GM19193 (cell line): Measurements from ENCODE around the gene CEP170B.

ENCODE experiments used
- POLR2A ChIP-seq: IDR thresholded peaks from 4 replicates; pipeline ENCODE4 v1.6.1; 2011; ENCODE audit not compliant: insufficient read depth, insufficient read length; ENCODE audit errors: extremely low read depth

CEP170B gene

DNA sequence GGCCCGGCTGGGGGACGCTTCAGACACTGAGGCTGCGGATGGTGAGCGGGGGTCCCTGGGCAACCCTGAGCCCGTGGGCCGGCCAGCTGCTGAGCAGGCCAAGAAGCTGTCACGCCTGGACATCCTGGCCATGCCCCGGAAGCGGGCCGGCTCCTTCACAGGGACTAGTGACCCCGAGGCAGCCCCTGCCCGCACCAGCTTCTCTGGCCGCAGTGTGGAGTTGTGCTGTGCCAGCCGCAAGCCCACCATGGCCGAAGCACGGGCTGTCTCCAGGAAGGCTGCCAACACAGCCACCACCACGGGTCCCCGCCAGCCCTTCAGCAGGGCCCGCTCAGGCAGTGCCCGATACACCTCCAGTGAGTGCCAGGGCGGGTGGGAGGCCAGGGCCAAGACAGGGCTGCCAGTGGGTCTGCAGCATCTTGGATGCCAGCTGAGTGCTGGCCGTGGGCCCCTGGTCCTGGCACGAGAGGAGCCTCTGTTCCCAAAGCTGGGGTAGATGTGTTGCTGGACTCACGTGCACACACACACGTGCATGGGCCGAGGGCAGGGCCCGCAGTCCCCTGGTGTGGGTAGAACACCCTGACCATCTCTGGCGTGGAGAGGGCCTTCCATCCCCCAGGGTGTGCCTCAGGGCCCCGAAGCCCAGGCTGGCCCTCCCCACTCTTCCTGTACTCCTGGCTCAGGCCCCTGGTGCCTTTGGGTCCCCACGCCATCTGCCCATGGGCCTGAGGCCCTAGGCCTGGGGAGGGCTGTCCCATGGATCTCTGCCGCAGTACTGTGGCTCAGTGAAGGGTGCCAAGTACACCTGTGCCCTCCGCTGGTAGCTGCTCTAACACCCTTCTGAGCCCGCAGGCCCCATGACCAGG, 22.8 kb downstream of the CEP170B start:
- TF ChIP-seq POLR2A: no peak

DNA sequence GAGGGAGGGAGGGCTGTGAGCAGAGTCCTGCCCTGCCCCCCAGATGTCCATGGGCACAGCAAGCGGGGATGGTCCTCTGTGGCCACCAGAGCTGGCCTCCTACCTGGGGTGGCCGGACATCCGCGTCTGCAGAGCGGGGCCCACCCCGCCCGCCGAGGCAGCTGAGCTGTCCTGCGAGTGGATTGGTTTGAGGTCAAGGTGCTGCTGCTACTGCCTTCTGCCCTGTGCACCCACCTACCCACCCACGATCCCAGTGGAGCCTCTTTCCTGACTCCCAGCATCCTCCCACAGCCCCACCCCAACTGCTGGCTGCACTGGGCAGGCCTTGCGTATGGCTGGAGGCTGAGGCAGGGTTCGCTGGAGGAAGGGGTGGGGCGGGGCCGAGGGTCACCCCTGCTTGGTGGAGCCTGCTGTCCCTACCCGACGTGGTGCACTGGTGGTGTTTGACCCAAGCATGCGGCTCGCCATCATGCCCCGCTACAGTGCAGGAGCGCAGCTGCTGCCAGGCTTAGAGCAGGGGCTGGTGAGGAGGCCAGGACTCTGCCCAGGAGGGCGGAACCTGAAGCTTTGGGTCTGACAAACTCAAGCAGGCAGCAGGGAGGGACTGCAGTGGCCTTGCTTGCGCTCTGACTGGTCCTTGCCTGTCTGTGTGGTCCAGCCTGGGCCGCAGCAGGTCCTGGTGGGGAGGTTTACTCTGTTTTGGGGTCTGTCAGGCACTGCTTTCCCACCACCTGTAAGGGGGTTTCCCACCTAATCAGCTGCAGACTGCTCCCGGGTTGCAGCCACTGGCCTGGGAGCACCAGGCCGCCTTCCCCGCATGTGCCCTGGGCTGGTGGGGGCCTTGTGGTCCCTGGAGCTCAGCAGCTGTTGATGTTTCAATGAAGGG, 23.7 kb downstream of the CEP170B start:
- TF ChIP-seq POLR2A: no peak

DNA sequence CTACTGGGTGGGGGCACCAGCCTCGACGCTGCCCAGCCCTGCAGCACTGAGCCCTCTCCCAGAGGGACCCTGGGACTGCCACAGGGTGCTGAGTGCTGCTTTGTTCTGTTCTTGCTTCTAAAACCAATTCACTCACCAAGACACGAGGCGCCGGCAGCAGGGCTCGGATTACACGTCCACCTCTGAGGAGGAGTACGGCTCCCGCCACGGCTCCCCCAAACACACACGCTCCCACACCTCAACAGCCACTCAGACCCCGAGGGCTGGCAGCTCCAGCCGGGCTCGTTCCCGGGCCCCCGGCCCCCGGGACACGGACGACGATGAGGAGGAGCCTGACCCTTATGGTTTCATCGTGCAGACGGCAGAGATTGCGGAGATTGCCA, 24.3 kb downstream of the CEP170B start:
- TF ChIP-seq POLR2A: no peak

DNA sequence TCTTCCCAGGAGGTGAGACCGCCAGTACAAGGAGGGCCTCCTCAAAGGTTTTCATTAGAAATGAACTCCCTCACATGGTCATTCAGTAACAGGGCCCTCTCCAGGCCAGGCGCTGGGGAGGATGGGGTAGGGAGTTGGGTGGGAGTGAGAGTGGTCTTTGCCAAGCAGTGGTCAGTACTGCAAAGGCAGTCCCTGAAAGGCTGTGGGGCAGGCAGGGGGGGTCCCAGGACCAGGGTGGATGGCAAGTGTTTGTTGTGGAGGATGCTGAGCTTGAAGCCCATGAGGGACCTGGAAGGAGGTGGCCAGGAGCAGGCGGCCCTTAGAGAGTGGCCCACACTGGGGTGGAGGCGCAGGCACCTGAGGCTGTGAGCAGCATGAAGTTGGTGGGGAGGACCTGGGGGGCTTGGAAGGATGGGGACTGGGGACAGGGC, 26.1 kb downstream of the CEP170B start:
- TF ChIP-seq POLR2A: no peak

DNA sequence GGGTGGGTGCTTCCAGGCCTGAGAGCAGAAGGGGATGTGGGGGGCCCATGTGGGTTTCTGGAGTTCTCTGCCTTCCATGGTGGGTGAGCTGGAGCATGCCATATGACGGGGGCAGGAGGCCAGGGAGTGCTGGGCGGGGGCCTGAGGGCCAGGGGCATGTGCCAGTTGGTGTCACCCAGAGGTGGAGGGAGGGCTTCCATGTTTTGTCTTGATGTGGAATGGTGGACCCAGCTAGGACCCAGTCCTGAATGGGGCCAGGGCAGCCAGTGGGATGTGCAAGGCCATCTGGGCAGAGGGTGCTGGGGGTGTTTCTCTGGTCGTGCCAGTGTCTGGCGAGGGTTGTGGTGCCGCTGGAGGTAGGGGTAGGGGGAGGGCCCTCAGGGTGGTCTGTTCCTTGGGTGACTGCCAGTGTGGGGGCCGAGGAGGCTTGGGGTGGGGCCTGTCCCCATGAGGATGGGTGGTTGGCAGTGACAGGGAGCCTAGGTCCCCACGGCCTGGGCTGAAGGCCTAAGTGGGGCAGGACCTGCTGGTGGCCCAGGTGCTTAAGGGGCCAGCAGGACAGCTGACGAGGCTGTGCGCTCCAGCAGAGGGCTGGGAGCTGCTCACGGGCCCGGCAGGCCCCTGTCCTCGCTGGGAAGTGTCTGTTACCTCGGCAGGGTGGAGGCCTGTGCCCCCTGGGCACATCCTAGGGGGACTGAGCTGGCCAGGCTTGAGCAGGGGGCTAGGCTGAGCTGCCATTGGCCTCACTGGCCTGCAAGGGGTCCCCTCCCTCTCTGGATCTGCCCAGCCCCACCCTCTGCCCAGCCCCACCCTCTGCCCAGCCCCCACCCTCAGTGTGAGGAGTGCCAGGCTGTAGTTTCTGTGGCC, 26.8 kb downstream of the CEP170B start:
- no peak for TF ChIP-seq POLR2A

DNA sequence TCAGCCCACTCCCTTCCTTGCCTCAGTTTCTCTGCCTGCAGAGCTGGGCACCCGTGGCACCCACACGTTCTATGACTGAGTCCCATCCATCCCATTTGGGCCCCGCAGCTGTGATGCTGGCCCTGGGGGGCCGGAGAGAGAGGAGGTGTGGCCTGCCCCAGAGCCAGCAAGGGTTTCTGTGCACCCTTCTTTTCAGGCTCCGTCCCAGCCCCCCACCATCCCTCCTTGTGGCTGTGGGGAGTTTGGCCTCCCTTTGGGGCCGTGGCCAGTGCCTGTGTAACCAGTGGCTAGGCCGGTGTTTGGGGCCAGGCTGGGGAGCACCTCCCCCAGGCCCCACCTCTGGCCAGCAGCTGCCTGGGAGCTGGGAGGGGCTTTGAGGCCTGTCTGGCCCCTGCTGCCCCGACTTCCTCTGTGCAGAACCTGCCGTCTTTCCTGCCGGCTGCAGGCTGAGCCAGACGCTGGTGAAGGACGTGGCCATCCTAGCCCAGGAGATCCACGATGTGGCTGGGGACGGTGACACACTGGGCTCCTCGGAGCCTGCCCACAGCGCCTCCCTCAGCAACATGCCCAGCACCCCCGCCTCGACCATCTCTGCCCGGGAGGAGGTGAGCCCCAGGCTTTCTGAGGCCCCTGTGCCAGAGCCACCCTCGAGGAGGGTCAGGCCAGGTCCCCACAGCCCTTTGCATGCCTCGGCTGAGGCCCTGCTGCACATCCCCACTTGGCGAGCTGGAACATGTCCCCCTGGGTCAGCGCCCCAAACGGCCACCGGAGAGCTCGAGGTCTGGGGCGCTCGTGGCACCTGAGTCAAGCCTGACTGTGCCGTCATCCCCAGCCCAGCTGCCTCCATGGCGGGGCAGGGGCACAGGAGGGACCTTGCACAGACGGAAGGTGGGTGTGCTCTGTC, 27.7 kb downstream of the CEP170B start:
- TF ChIP-seq POLR2A: no peak

DNA sequence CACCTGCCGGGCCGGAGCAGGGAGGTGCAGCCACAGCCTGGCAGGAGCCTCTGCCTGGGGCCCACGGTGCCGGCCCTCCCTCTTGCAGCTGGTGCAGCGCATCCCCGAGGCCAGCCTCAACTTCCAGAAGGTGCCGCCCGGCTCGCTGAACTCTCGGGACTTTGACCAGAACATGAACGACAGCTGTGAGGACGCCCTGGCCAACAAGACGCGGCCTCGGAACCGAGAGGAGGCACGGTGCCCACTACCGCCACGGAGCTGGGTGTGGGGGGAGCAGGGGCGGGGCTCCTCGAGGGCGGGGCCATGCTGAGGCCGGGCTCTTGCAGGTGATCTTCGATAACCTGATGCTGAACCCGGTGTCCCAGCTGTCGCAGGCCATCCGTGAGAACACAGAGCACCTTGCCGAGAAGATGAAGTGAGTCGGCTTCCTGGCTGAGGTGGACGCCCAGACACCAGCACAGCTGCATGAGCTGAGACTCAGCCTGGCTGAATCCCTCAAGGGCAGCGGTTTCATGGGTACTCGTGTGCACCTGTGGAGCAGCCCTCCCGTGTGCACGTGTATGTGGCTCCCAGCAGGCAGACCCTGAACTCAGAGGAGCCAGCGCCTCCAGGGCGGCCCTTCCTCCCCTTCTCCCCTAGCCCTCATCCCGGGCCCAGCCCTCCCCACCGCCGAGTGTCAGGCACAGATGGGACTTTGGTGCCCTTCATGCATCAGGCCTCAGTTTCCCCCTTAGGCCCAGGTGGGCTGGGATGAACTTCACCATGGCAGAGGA, 28.6 kb downstream of the CEP170B start:
- no peak for TF ChIP-seq POLR2A

DNA sequence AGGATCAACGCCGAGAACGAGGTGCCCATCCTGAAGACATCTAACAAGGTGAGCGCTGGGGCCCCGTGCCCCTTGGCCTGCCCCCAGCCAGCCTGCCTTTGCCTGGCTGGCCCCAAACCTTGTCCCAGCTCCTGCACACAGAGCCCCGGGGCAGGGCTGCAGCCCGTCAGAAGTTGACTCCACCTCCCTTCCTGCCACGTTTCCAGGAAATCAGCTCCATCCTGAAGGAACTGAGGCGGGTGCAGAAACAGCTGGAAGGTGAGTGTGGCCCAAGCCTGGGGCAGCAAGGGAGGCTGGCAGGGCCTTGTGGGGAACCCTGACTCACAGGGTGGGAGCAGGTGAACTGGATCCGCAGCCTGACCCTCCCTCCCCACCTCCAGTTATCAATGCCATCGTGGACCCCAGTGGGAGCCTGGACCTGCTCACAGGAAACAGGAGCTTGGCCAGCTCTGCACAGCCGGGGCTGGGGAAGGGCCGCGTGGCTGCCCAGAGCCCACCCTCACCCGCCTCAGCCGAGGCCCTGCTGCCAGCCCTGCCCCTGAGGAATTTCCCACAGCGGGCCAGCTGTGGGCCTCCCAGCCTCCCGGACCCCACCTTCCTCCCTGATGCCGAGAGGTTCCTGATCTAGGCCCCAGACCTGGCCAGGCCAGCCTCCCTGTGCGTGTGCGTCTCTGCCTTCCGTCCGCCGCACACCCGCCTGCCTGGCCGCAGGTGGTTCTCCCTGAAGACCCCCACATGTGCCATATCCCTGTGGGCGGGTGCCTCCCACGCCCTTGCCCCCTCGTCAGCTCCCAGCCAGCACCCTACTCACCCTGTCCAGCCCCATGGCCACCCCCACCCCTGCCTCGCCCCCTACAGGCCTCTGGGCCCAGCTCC, 29.5 kb downstream of the CEP170B start:
- no peak for TF ChIP-seq POLR2A

DNA sequence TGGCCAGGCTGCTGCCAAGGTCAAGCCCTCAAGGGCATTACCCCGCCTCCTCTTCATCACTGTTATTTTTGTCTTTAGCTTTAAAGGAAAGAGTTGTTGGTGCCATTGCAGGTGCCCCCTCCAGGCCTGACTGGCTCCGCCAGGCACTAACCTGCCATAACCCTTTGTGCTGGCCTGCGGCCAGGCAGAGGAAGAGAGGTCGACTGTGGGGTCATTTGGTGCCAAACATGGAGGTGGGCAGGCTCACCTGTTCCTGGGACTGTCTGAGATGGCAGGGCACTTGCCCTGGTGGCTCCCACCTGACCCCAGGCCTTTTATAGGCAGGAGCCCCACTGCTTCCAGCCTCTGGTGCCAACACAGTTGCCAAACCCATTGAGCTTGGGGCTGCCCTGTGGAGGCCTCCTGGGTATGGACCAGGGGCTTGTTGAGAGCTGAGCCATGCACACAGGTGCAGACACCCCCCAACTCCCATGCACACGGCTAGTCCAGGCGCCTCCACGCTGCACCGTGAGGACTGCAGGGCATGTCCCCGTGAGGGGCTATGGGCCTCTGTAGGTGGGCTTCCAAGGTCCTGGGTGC, 30.2 kb downstream of the CEP170B start:
- no peak for TF ChIP-seq POLR2A

DNA sequence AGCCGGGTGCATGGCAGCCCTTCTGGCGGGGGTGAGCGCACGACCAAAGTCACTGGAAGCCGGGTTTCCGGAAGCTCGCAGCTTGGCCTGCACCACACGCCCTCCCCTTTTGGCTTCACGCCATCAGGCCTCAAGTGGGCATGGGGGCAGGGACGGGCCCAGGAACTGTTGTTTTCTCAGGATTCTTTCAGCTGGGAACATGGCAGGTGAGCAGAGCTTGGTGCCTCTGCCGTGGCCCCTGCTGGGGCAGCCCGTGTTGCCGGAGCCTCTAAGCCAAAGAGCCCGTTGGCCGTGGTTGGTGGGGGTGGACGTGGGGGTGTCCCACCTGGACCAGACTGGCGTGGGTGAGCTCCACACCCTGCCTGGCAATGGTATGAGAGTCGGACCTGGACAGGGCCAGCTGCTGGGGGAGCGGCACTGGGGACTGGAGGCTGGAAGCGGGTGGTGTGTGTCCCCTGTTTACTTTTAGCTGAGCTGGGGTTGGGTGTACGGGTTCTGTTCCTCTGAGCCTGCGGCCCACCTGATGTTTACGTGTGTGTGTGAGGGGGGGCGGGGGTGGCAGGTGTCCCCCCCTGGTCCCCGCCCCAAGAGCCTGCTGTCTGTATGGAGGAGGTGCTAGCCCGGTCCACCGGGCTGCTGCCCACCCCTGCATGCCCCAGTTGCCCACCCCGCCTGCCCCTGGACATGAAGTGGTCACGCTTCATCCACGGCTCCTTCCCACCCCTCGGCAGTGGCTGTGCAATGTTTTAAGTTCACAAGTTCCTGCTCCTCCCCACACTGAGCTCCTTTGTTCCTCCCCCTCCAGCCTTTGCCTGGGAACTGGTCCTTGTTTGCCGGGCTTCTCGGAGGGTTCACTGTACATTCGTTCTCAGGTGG, 31.0 kb downstream of the CEP170B start:
- TF ChIP-seq POLR2A: no peak
